ENCODE data around the gene CCDC7. TPM values are rescaled to one million over a fixed set of nuclear protein-coding genes. Genes with fewer than 3 reads are reported as not detected.
A peak's percentile ranks its signal among the peaks of the same experiment; 100 is the strongest.
"Not testable (repeated sequence)": the region's sequence is repeated elsewhere in the genome, so short reads cannot be mapped to it uniquely, and the experiment has no call there.

CCDC7 gene
- total RNA-seq, 2 experiments from 2014 or later: 9.8 to 12.3 TPM

DNA sequence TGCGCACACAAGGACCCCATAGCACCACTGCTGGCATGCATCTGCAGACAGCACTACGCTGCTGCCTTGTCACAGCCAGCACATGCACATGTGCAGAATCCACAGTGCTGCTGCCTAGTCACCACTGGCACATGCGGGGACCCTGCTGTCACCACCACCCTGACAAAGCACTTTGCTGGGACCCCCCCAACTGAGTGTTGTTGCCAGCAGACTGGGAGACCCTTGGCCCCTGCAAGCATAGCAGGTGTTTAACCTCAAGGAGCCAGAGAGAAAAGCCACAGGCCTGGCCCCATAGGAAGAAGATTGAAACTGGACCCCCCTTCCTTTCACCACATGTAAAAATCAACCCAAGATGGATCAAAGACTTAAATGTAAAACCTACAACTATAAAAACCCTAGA lies 300.9 kb downstream of the CCDC7 start:
- Histone ChIP-seq H3K36me3 (ENCODE audit: insufficient read depth, low read length) (no peaks in the 10 kb centered on the region), H3K9me2 (ENCODE audit: insufficient read depth, low read length) (no peaks in the 10 kb centered on the region), H3K27ac (ENCODE audit: low read depth, low read length, poor library complexity, severe bottlenecking) (no peak overlapping the region), H3K4me1 (ENCODE audit: insufficient read depth, low read length, poor library complexity, severe bottlenecking) (no peaks in the 10 kb centered on the region), H4K20me1 (ENCODE audit: insufficient read depth, low read length) (no peaks in the 10 kb centered on the region), H3K9me3 (ENCODE audit: low read length) (no peaks in the 10 kb centered on the region), H3K79me2 (ENCODE audit: insufficient read depth, low read depth, low read length) (no peaks in the 10 kb centered on the region), H3K4me3 (ENCODE audit: low read depth, low read length, poor library complexity, severe bottlenecking) (no peak overlapping the region), H2AFZ (ENCODE audit: low read length) (no peak overlapping the region), H3K4me2 (ENCODE audit: low read length) (no peak overlapping the region)
- intact Hi-C loops (cut with micrococcal nuclease; ENCODE audit: unreplicated experiment): no loop called here
- no peak for TF ChIP-seq CTCF (conservative IDR thresholded peaks at IDR 0.05; ENCODE audit: low read length)
- TF ChIP-seq EZH2phosphoT487 (IDR thresholded peaks at IDR 0.05; ENCODE audit: borderline replicate concordance, low read depth, low read length): no peak
- no TSS peak for BruUV-seq (replicated peaks)
- ChIA-PET POLR2A (no interaction called here), CTCF (ENCODE audit: unreplicated experiment) (no interaction called here)
- no peak for DNase-seq (ENCODE audit: low spot score)

GRCh38 chr10:32751582-32751981 lies 305.6 kb downstream of the CCDC7 start:
- no peak for DNase-seq (ENCODE audit: low spot score)
- POLR2A ChIA-PET: interaction anchor here (0.6 kb wide), 1 partner anchor 319 kb away, joined by 7 read pairs; no protein-coding TSS in a partner anchor
- no peaks in the 10 kb centered on the region for H3K4me1 ChIP-seq (ENCODE audit: insufficient read depth, low read length, poor library complexity, severe bottlenecking)
- H3K4me2 ChIP-seq (ENCODE audit: low read length): no peak overlapping the region
- no peaks in the 10 kb centered on the region for H3K9me3 ChIP-seq (ENCODE audit: low read length)
- TF ChIP-seq CTCF (conservative IDR thresholded peaks at IDR 0.05; ENCODE audit: low read length): no peak
- no peak for TF ChIP-seq EZH2phosphoT487 (IDR thresholded peaks at IDR 0.05; ENCODE audit: borderline replicate concordance, low read depth, low read length)
- no peak overlapping the region for H3K27ac ChIP-seq (ENCODE audit: low read depth, low read length, poor library complexity, severe bottlenecking)
- no peak overlapping the region for H2AFZ ChIP-seq (ENCODE audit: low read length)
- CTCF ChIA-PET (ENCODE audit: unreplicated experiment): no interaction called here
- H3K36me3 ChIP-seq (ENCODE audit: insufficient read depth, low read length): no peaks in the 10 kb centered on the region
- no peaks in the 10 kb centered on the region for H4K20me1 ChIP-seq (ENCODE audit: insufficient read depth, low read length)
- no peaks in the 10 kb centered on the region for H3K9me2 ChIP-seq (ENCODE audit: insufficient read depth, low read length)
- no peaks in the 10 kb centered on the region for H3K79me2 ChIP-seq (ENCODE audit: insufficient read depth, low read depth, low read length)
- no peak overlapping the region for H3K4me3 ChIP-seq (ENCODE audit: low read depth, low read length, poor library complexity, severe bottlenecking)
- intact Hi-C loops (cut with micrococcal nuclease; ENCODE audit: unreplicated experiment): no loop called here
- BruUV-seq (replicated peaks): no TSS peak

DNA sequence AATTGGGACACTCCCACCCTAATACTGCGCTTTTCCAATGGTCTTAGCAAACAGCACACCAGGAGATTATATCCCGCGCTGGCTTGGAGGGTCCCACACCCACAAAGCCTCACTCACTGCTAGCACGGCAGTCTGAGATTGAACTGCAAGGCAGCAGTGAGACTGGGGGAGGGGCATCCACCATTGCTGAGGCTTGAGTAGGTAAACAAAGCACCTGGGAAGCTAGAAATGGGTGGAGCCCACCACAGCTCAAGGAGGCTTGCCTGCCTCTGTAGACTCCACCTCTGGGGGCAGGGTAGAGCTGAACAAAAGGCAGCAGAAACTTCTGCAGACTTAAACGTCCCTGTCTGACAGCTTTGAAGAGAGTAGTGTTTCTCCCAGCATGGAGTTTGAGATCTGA lies 309.0 kb downstream of the CCDC7 start:
- POLR2A ChIA-PET; H3K4me2 ChIP-seq (ENCODE audit: low read length); H4K20me1 ChIP-seq (ENCODE audit: insufficient read depth, low read length); H3K79me2 ChIP-seq (ENCODE audit: insufficient read depth, low read depth, low read length); BruUV-seq (replicated peaks); H3K36me3 ChIP-seq (ENCODE audit: insufficient read depth, low read length); H2AFZ ChIP-seq (ENCODE audit: low read length); H3K27ac ChIP-seq (ENCODE audit: low read depth, low read length, poor library complexity, severe bottlenecking); H3K4me1 ChIP-seq (ENCODE audit: insufficient read depth, low read length, poor library complexity, severe bottlenecking); H3K9me3 ChIP-seq (ENCODE audit: low read length); H3K9me2 ChIP-seq (ENCODE audit: insufficient read depth, low read length); H3K4me3 ChIP-seq (ENCODE audit: low read depth, low read length, poor library complexity, severe bottlenecking); intact Hi-C loops (cut with micrococcal nuclease; ENCODE audit: unreplicated experiment); CTCF ChIA-PET (ENCODE audit: unreplicated experiment): not testable (repeated sequence)
- peak; percentile 21; the same call in 1 of the 2 replicates for TF ChIP-seq CTCF (conservative IDR thresholded peaks at IDR 0.05; ENCODE audit: low read length)
- DNase-seq (ENCODE audit: low spot score): peak; percentile 0
